ENCODE results near the gene TMEM151B.

GRCh38 chr6:44339301-44339700, 69.1 kb downstream of the TMEM151B start:
- TF ChIP-seq, protein P1, sequence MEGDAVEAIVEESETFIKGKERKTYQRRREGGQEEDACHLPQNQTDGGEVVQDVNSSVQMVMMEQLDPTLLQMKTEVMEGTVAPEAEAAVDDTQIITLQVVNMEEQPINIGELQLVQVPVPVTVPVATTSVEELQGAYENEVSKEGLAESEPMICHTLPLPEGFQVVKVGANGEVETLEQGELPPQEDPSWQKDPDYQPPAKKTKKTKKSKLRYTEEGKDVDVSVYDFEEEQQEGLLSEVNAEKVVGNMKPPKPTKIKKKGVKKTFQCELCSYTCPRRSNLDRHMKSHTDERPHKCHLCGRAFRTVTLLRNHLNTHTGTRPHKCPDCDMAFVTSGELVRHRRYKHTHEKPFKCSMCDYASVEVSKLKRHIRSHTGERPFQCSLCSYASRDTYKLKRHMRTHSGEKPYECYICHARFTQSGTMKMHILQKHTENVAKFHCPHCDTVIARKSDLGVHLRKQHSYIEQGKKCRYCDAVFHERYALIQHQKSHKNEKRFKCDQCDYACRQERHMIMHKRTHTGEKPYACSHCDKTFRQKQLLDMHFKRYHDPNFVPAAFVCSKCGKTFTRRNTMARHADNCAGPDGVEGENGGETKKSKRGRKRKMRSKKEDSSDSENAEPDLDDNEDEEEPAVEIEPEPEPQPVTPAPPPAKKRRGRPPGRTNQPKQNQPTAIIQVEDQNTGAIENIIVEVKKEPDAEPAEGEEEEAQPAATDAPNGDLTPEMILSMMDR (IDR thresholded peaks at IDR 0.05): no peak
- no peak for TF ChIP-seq POLR2A (IDR thresholded peaks at IDR 0.05)
